ENCODE results near the gene ADAMTSL4.

DNA sequence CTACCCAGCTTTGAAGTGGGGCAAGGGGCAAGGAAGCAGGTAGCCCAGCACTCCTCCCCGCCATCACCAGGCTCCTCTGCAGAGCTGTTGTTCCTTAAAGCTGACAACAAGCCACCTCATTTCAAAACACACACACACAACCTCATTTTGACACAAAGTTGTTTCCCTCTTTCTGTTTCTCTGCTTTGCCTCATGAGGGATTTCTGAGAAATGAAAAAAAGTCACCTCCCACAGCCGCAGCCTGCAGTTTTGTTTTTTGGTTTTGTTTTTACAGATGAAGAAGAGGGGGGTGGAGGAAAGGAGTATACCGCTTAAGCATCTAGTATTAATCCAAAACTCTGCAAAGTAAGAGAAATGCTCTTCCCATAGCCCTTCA, 18.1 kb downstream of the ADAMTSL4 start:
- TF ChIP-seq, protein P1, sequence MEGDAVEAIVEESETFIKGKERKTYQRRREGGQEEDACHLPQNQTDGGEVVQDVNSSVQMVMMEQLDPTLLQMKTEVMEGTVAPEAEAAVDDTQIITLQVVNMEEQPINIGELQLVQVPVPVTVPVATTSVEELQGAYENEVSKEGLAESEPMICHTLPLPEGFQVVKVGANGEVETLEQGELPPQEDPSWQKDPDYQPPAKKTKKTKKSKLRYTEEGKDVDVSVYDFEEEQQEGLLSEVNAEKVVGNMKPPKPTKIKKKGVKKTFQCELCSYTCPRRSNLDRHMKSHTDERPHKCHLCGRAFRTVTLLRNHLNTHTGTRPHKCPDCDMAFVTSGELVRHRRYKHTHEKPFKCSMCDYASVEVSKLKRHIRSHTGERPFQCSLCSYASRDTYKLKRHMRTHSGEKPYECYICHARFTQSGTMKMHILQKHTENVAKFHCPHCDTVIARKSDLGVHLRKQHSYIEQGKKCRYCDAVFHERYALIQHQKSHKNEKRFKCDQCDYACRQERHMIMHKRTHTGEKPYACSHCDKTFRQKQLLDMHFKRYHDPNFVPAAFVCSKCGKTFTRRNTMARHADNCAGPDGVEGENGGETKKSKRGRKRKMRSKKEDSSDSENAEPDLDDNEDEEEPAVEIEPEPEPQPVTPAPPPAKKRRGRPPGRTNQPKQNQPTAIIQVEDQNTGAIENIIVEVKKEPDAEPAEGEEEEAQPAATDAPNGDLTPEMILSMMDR (IDR thresholded peaks at IDR 0.05; ENCODE audit: extremely low read depth in 1 of 2, insufficient read depth in 1 of 2, low read depth in 1 of 2, low read length in 2 of 2), result no peak
- TF ChIP-seq FOS (IDR thresholded peaks at IDR 0.05; ENCODE audit: borderline replicate concordance, insufficient read depth, low read length), result no peak
- TF ChIP-seq POLR2A (IDR thresholded peaks at IDR 0.05; ENCODE audit: low read depth, low read length), result peak; percentile 5
